ENCODE data around the gene SYN1.

DNA sequence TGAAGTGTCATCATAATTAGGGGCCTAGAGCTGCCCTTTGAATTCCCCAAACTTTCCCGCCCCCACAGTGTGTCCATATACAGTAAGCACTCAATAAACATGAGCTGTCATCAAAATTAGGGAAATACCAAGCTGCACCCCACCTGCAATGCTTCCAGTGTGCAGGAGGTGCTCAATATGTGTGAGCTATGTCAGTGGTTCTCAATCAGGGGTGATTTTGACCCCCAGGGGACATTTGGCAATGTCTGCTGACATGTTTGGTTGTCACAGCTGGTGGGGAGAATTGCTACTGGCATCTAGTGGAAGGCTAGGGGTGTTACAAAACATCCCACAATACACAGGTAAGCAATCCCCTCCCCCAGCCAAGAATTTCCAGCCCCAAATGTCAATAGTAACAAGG lies 9.3 kb upstream of the SYN1 start:
- TF ChIP-seq, protein P1, sequence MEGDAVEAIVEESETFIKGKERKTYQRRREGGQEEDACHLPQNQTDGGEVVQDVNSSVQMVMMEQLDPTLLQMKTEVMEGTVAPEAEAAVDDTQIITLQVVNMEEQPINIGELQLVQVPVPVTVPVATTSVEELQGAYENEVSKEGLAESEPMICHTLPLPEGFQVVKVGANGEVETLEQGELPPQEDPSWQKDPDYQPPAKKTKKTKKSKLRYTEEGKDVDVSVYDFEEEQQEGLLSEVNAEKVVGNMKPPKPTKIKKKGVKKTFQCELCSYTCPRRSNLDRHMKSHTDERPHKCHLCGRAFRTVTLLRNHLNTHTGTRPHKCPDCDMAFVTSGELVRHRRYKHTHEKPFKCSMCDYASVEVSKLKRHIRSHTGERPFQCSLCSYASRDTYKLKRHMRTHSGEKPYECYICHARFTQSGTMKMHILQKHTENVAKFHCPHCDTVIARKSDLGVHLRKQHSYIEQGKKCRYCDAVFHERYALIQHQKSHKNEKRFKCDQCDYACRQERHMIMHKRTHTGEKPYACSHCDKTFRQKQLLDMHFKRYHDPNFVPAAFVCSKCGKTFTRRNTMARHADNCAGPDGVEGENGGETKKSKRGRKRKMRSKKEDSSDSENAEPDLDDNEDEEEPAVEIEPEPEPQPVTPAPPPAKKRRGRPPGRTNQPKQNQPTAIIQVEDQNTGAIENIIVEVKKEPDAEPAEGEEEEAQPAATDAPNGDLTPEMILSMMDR (conservative IDR thresholded peaks at IDR 0.05 in 1 of 2, IDR thresholded peaks at IDR 0.05 in 1 of 2; ENCODE audit: extremely low read depth in 1 of 2, insufficient read depth in 1 of 2, low read depth in 1 of 2, low read length in 2 of 2) = peak in 1 of 2 donors; percentile 34
- no peak for TF ChIP-seq EZH2 (IDR thresholded peaks at IDR 0.05; ENCODE audit: borderline replicate concordance, low read length)

Measured in mammary epithelial cell (primary cell).